GM12865 (cell line): ENCODE measurements around the gene SEC14L1.

ENCODE experiments used
- DNase-seq: peaks from one replicate; pipeline ENCODE4 v3.0.0; 2010; ENCODE audit warnings: low read depth
- H3K4me3 ChIP-seq: 2 replicates; pipeline ENCODE4 v1.5.1; 2011; ENCODE audit warnings: mild to moderate bottlenecking, low read depth, low read length, control low read depth
- TF ChIP-seq, protein P1 (sequence below): IDR thresholded peaks from 2 replicates; pipeline ENCODE4 v1.5.1; 2011; ENCODE audit warnings: low read length, control low read depth, low read depth, inconsistent platforms; ENCODE audit not compliant: insufficient read depth; ENCODE audit errors: missing control alignments

Gene SEC14L1

DNA sequence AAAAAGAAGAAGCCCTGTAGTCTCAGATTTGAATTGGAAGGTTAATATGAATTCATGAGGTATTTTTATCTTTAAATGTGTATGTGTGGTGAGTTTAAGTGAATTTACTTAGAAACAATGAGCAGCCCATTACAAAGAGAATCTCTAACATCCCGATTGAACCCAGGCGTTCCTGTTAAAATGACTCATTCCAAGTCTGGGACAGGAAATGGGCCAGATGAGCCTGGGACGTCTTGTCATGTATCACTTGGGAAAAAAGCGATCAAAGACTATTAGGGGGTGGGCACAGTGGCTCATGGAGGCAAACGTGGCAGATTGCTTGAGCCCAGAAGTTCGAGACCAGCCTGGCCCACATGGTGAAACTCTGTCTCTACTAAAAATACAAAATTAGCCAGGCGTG lies 81.6 kb downstream of the SEC14L1 start:
- H3K4me3 ChIP-seq: no peak overlapping the region
- TF ChIP-seq, protein P1, sequence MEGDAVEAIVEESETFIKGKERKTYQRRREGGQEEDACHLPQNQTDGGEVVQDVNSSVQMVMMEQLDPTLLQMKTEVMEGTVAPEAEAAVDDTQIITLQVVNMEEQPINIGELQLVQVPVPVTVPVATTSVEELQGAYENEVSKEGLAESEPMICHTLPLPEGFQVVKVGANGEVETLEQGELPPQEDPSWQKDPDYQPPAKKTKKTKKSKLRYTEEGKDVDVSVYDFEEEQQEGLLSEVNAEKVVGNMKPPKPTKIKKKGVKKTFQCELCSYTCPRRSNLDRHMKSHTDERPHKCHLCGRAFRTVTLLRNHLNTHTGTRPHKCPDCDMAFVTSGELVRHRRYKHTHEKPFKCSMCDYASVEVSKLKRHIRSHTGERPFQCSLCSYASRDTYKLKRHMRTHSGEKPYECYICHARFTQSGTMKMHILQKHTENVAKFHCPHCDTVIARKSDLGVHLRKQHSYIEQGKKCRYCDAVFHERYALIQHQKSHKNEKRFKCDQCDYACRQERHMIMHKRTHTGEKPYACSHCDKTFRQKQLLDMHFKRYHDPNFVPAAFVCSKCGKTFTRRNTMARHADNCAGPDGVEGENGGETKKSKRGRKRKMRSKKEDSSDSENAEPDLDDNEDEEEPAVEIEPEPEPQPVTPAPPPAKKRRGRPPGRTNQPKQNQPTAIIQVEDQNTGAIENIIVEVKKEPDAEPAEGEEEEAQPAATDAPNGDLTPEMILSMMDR: no peak
- DNase-seq: no peak

DNA sequence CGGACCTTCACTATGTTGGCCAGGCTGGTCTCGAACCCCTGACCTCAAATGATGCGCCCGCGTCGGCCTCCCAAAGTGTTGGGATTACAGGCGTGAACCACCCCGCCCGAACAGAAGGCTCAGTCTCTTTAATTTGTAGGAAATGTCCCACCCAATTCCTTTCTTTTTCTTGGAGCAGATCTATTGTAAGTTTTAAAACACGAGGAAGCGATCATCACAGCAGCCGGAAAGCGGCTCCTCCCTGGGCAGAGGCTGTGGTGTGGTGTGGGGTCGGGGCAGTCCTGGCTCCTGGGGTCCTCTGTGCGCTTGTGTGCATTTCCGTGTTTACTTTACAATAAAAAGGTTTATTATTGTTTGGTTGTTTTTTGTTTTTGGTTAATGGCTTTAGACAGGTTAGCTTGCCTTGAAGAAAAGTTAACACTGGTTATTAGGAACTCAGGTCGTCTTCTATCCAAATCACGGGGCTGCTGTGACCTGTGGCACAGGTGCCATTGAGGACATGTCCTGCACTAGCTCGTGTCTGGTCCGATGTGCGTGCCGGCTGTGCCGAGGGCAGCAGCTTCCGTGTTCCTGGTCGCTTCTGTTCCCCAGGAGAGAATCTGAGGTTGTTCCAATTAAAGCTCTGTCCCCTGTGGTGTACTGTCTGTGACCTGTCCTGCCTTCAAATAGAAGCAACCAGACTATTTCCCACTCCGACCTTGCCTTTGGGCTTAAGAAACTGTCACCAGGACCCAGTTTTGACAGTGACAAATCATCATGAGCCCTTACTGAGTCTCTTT lies 83.1 kb downstream of the SEC14L1 start:
- TF ChIP-seq, protein P1: no peak
- H3K4me3 ChIP-seq: no peak overlapping the region
- no peak for DNase-seq

DNA sequence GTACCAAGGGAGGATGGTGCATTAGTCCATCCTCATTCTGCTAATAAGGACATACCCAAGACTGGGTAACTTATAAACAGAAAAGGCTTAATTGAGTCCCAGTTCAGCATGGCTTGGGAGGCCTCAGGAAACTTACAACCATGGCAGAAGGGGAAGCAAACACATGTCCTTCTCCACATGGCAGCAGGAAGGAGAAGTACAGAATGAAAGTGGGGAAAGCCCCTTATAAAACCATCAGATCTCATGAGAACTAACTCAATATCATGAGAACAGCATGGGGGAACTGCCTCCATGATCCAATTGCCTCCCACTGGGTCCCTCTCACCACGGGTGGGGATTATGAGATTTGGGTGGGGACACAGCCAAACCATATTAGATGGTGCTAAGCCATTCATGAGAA lies 84.5 kb downstream of the SEC14L1 start:
- no peak for DNase-seq
- TF ChIP-seq, protein P1: no peak
- no peak overlapping the region for H3K4me3 ChIP-seq

DNA sequence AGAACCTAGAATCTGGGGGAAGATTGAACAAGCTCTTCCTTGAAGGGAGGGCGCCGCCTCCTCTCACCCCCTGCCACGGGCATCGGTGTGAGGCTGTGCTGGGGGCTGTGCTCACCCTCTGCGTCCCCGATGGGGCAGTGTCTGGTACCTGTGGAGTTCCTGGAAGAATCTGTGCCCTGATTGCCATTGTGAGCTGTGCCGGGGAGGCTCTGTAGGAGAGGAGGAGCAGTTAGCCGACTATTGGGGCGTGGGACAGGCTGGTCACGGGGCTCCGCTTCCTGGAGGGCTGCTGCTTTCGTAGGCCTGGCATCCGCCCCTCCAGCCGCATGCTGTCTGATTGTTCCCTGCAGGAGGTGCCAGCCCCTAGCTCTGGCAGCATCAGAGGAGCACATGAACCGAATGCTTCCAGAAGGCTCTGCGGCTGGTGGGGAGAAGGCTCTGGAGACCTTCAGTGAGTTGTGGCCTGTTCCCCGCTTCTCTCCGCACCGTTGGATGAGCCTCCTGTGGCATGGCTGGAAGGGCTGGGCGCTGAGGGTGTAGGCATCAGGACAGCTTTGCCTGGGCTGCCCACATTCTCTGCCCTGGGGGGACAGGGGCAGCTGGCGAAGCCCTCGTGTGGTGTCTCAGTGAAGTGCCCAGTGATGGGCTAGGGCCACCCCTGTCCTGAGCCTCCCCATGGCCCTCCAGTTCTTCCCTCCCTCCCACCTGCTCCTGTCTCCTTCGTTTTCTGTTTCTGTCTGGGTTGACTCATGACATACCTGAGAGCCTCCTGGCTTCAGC lies 86.9 kb downstream of the SEC14L1 start:
- H3K4me3 ChIP-seq: no peak overlapping the region
- DNase-seq: no peak
- TF ChIP-seq, protein P1: no peak

DNA sequence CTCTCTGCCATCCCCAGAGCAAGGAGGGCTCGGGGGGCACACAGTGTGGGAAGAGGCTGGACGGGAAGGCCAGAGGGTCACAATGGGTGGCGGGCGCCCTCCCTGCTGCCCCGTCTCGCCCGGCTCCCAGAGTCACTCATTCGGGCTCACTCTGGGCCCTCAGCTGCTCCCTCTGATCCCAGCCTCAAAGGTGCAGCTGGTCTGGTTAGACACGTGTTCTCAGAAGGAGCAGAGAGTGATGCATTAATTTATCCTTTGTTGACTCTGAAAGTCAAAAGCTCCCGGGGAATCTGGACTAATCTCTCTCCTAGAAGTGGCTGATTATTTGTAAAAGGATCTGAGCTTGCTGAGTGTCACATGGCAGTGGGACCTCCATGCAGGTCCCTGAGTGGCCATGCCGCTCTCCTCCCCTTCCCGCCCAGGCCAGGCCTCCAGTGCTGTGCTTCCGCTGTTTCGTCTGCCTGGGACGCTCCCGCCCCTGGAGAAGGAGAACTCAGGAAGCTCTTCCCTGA lies 87.5 kb downstream of the SEC14L1 start:
- TF ChIP-seq, protein P1: no peak
- no peak for DNase-seq

DNA sequence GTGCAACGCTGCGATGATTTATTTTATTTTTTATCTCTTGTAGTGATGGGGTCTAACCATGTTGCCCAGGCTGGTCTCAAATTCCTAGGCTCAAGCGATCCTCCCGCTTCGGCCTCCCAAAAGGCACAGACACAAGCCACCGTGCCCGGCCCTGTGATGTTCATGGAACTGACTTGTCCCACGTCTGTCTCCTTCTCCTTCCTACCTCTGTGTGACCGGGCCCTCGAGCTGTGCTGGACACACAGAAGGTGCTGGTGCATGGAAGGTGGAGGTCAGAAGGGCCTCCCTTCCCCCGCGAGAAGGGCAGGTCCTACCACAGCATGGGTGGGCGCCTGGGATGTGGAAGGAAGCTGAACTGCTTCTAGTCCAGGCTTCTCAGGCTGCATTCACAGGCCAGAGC lies 88.0 kb downstream of the SEC14L1 start:
- TF ChIP-seq, protein P1: no peak
- no peak for DNase-seq
- no peak overlapping the region for H3K4me3 ChIP-seq

More for the DNA sequence above, 87.5 kb downstream of the SEC14L1 start:
- no peak overlapping the region for H3K4me3 ChIP-seq
